ENCODE measurements around the gene ADAMTS13.

The ADAMTS13 gene

DNA sequence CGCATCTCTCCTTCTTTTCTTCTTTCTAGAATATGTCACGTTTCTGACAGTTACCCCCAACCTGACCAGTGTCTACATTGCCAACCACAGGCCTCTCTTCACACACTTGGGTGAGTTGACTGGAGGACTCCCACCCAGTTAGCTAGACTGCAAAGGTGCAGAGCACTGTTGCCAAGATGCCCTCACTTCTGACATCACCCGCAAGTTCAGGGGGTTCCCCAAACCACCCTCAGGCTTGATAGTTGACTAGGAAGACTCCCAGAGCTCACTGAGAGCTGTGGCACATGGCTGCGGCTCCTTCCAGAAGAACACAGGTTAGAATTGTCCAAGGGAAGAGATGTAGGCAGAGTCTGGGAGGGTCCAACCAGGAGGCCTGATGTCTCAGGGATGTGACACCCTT lies 17.2 kb downstream of the ADAMTS13 start:
- intact Hi-C loops (cut with DNase I; ENCODE audit: low total_unique reads), result no loop called here

DNA sequence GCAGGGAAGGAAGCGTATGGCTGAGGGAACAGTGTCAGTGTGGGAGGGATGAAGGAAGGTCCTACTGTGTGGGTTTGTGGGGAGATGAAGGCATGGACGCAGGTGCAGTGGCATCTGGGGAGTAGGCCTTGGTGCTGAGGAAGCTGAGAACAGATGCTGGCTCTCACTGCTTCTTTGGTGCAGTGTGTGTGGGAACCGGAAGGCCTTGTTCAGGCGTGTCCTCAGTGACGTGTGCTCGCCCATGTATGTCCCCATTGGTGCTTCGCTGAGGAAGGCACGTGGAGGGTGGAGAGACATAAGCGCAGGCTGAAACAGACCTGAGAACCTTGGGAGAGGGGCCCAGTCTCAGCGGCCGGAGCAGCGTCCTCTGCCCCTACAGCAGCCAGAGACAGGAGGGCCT lies 18.7 kb downstream of the ADAMTS13 start:
- DNase-seq, result no peak
- Histone ChIP-seq H3K27ac (no peak overlapping the region), H3K27me3 (no peaks in the 10 kb centered on the region), H3K9me3 (no peaks in the 10 kb centered on the region), H3K36me3 (no peaks in the 10 kb centered on the region), H3K4me3 (no peak overlapping the region), H3K4me1 (no peaks in the 10 kb centered on the region)
- TF ChIP-seq, protein P1, sequence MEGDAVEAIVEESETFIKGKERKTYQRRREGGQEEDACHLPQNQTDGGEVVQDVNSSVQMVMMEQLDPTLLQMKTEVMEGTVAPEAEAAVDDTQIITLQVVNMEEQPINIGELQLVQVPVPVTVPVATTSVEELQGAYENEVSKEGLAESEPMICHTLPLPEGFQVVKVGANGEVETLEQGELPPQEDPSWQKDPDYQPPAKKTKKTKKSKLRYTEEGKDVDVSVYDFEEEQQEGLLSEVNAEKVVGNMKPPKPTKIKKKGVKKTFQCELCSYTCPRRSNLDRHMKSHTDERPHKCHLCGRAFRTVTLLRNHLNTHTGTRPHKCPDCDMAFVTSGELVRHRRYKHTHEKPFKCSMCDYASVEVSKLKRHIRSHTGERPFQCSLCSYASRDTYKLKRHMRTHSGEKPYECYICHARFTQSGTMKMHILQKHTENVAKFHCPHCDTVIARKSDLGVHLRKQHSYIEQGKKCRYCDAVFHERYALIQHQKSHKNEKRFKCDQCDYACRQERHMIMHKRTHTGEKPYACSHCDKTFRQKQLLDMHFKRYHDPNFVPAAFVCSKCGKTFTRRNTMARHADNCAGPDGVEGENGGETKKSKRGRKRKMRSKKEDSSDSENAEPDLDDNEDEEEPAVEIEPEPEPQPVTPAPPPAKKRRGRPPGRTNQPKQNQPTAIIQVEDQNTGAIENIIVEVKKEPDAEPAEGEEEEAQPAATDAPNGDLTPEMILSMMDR (IDR thresholded peaks at IDR 0.05), result no peak
- intact Hi-C loops (cut with DNase I; ENCODE audit: low total_unique reads), result no loop called here

More for the DNA sequence above, 17.2 kb downstream of the ADAMTS13 start:
- no peak for DNase-seq
- H3K4me3 ChIP-seq, result no peak overlapping the region
- no peaks in the 10 kb centered on the region for H3K4me1 ChIP-seq
- no peaks in the 10 kb centered on the region for H3K36me3 ChIP-seq
- H3K27me3 ChIP-seq, result no peaks in the 10 kb centered on the region
- TF ChIP-seq, protein P1 (IDR thresholded peaks at IDR 0.05), result no peak
- H3K9me3 ChIP-seq, result no peaks in the 10 kb centered on the region
- H3K27ac ChIP-seq, result no peak overlapping the region

GRCh38 chr9:133441571-133441970 lies 19.4 kb downstream of the ADAMTS13 start:
- TF ChIP-seq, protein P1 (IDR thresholded peaks at IDR 0.05), result no peak
- Histone ChIP-seq H3K9me3 (no peaks in the 10 kb centered on the region), H3K27me3 (no peaks in the 10 kb centered on the region), H3K4me1 (no peaks in the 10 kb centered on the region), H3K27ac (no peak overlapping the region), H3K4me3 (no peak overlapping the region), H3K36me3 (no peaks in the 10 kb centered on the region)
- intact Hi-C loops (cut with DNase I; ENCODE audit: low total_unique reads), result no loop called here
- DNase-seq, result no peak

DNA sequence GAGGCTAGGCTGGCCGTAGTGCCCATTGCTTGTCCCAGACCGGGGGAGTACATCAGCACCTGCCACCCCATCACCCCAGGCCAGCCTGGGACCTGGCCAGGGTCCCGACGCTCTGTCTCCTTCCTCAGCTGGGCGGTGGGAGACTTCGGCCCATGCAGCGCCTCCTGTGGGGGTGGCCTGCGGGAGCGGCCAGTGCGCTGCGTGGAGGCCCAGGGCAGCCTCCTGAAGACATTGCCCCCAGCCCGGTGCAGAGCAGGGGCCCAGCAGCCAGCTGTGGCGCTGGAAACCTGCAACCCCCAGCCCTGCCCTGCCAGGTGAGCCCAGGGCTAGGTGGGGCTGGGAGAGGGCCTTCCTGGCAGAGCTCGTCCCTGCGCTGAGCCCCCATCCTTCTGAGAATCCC lies 21.1 kb downstream of the ADAMTS13 start:
- Histone ChIP-seq H3K9me3 (no peaks in the 10 kb centered on the region), H3K27me3 (no peaks in the 10 kb centered on the region), H3K36me3 (no peaks in the 10 kb centered on the region), H3K4me1 (no peaks in the 10 kb centered on the region), H3K27ac (no peak overlapping the region), H3K4me3 (no peak overlapping the region)
- no peak for DNase-seq
- TF ChIP-seq, protein P1 (IDR thresholded peaks at IDR 0.05), result no peak
- intact Hi-C loops (cut with DNase I; ENCODE audit: low total_unique reads), result no loop called here

DNA sequence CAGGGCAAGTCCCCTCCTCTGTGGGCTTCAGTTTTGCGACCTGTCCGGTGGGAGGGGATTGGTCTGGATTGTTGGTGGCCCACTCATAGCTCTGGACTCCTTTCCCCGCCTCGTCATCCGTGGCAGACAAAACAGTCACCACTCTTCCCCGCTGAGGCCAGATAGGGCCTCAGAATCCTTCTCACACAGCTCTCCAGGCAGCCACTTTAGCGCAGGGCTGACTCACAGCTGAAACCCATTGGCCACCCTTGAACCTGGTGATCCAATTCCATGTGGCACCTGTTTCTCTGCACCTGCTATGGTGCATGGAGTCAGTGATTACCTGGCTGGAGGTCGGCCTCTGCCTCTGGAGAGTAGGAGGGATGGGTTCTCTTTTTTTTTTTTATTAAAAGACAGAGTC lies 21.8 kb downstream of the ADAMTS13 start:
- no peak for DNase-seq
- Histone ChIP-seq H3K9me3 (no peaks in the 10 kb centered on the region), H3K36me3 (no peaks in the 10 kb centered on the region), H3K4me1 (no peaks in the 10 kb centered on the region), H3K27ac (no peak overlapping the region), H3K27me3 (no peaks in the 10 kb centered on the region), H3K4me3 (no peak overlapping the region)
- intact Hi-C loops (cut with DNase I; ENCODE audit: low total_unique reads), result no loop called here
- TF ChIP-seq, protein P1 (IDR thresholded peaks at IDR 0.05), result no peak

GRCh38 chr9:133445293-133445969 lies 23.3 kb downstream of the ADAMTS13 start:
- TF ChIP-seq, protein P1 (IDR thresholded peaks at IDR 0.05), result no peak
- Histone ChIP-seq H3K27me3 (no peaks in the 10 kb centered on the region), H3K4me1 (no peaks in the 10 kb centered on the region)

More at GRCh38 chr9:133445293-133445969, 23.3 kb downstream of the ADAMTS13 start:
- intact Hi-C loops (cut with DNase I; ENCODE audit: low total_unique reads), result no loop called here
- Histone ChIP-seq H3K36me3 (no peaks in the 10 kb centered on the region), H3K4me3 (no peak overlapping the region), H3K27ac (no peak overlapping the region), H3K9me3 (no peaks in the 10 kb centered on the region)
- DNase-seq, result no peak

Data from tibial artery (tissue), 4 donors.